Spinal cord (tissue), 10 donors: ENCODE data around the gene FAM72D. TPM values are rescaled to one million over a fixed set of nuclear protein-coding genes. Genes with fewer than 3 reads are reported as not detected.
A peak's percentile ranks its signal among the peaks of the same experiment; 100 is the strongest.
"Not testable (repeated sequence)": the region's sequence is repeated elsewhere in the genome, so short reads cannot be mapped to it uniquely, and the experiment has no call there.

Experiments used
- DNase-seq, 6 donors: peaks; one replicate each; pipeline versions ENCODE4 v3.0.0 to v3.0.0-alpha.2; 2013 to 2015; ENCODE audit warnings: low spot score in 6 of 6, low read depth in 4 of 6
- H3K27ac ChIP-seq: one replicate; pipeline ENCODE4 v1.5.1; 2013; ENCODE audit warnings: low read depth, low read length, control low read depth
- H3K27me3 ChIP-seq: one replicate; pipeline ENCODE4 v1.6.1; 2013; ENCODE audit warnings: low read length; ENCODE audit not compliant: control insufficient read depth, insufficient read depth
- H3K36me3 ChIP-seq: one replicate; pipeline ENCODE4 v1.6.1; 2013; ENCODE audit warnings: low read length; ENCODE audit not compliant: control insufficient read depth, insufficient read depth
- H3K4me1 ChIP-seq: one replicate; pipeline ENCODE4 v1.6.1; 2013; ENCODE audit warnings: low read length; ENCODE audit not compliant: control insufficient read depth, insufficient read depth
- H3K4me3 ChIP-seq: one replicate; pipeline ENCODE4 v1.5.1; 2013; ENCODE audit warnings: low read depth, low read length, control low read depth
- H3K9me3 ChIP-seq: one replicate; pipeline ENCODE4 v1.6.1; 2013; ENCODE audit warnings: low read length; ENCODE audit not compliant: control insufficient read depth, insufficient read depth
- WGBS: methylation state at CpG from one replicate; pipeline ENCODE4 v1.1.5; 2013; ENCODE audit warnings: missing lambda C conversion rate; ENCODE audit not compliant: insufficient coverage; 5-methylcytosine and 5-hydroxymethylcytosine counted together
- polyA plus RNA-seq, 2 donors: library from polyadenylated mRNA; unstranded; fragments of 120-200 nt; gene quantifications; one replicate each; pipeline ENCODE4 v1.2.1, GENCODE V29; 2013; ENCODE audit not compliant: insufficient read length in 2 of 2
- total RNA-seq, 2 donors: library from RNA; depleted of rRNA in 1 of 2; stranded (reverse); fragments of 120-200 nt in 1 of 2; fragments of >200 nt in 1 of 2; gene quantifications; one replicate each; pipeline versions ENCODE4 v1.2.3 to v1.2.4, GENCODE V29; 2013 to 2014
- donor health status: healthy.

Gene FAM72D
- total and polyA plus RNA-seq, 4 donors: 0.94 to 3.3 (median 2.0) TPM

- H3K36me3 ChIP-seq, H3K27ac ChIP-seq: not testable (repeated sequence)
- WGBS: 61% methylated on average over 2 of the region's 7 CpGs
Observed at GRCh38 chr1:145082483-145083255, 13.1 kb upstream of the FAM72D start.

GRCh38 chr1:145093517-145094149 lies 2.1 kb upstream of the FAM72D start:
- DNase-seq: peak in 2 of 6 donors; percentile 2 to 15

More at GRCh38 chr1:145082483-145083255, 13.1 kb upstream of the FAM72D start:
- H3K27me3 ChIP-seq, H3K9me3 ChIP-seq, H3K4me1 ChIP-seq, H3K4me3 ChIP-seq: not testable (repeated sequence)
- DNase-seq: peak in 1 of 6 donors; percentile 0

GRCh38 chr1:145094655-145095211 lies 1.0 kb upstream of the FAM72D start:
- not testable (repeated sequence) for H3K27me3 ChIP-seq, DNase-seq, H3K4me1 ChIP-seq, H3K36me3 ChIP-seq, H3K9me3 ChIP-seq
- peak overlapping the region; percentile 36 for H3K4me3 ChIP-seq
- peak overlapping the region; percentile 61 for H3K27ac ChIP-seq
- no CpG with 5 or more reads among the region's 46 CpGs for WGBS

More at GRCh38 chr1:145093517-145094149, 2.1 kb upstream of the FAM72D start:
- H3K4me3 ChIP-seq: peak overlapping the region; percentile 27
- H3K27ac ChIP-seq, H3K4me1 ChIP-seq, H3K36me3 ChIP-seq, H3K9me3 ChIP-seq, H3K27me3 ChIP-seq: not testable (repeated sequence)
- WGBS: 0% methylated on average over 5 of the region's 47 CpGs

- not testable (repeated sequence) for H3K4me1 ChIP-seq, H3K9me3 ChIP-seq, H3K27me3 ChIP-seq, DNase-seq, H3K4me3 ChIP-seq, H3K36me3 ChIP-seq, H3K27ac ChIP-seq
- no CpG with 5 or more reads among the region's 1 CpG for WGBS
Observed at GRCh38 chr1:145101725-145102124, 6.0 kb downstream of the FAM72D start.

- H3K27me3 ChIP-seq, H3K4me1 ChIP-seq, DNase-seq, H3K9me3 ChIP-seq, H3K27ac ChIP-seq, H3K36me3 ChIP-seq, H3K4me3 ChIP-seq: not testable (repeated sequence)
- no CpG with 5 or more reads among the region's 2 CpGs for WGBS
Observed at GRCh38 chr1:145103294-145103693, 7.5 kb downstream of the FAM72D start.

- H3K4me1 ChIP-seq, DNase-seq, H3K9me3 ChIP-seq, H3K27me3 ChIP-seq, H3K36me3 ChIP-seq, H3K27ac ChIP-seq, H3K4me3 ChIP-seq: not testable (repeated sequence)
- no CpG with 5 or more reads among the region's 3 CpGs for WGBS
Observed at GRCh38 chr1:145111674-145112073, 15.9 kb downstream of the FAM72D start.

GRCh38 chr1:145112703-145113102 lies 16.9 kb downstream of the FAM72D start:
- not testable (repeated sequence) for H3K4me3 ChIP-seq, H3K4me1 ChIP-seq, H3K27ac ChIP-seq, H3K36me3 ChIP-seq, DNase-seq, H3K27me3 ChIP-seq, H3K9me3 ChIP-seq
- no CpG with 5 or more reads among the region's 3 CpGs for WGBS

GRCh38 chr1:145114560-145115057 lies 18.8 kb downstream of the FAM72D start:
- not testable (repeated sequence) for H3K9me3 ChIP-seq, H3K27me3 ChIP-seq, H3K4me3 ChIP-seq, H3K36me3 ChIP-seq, DNase-seq, H3K27ac ChIP-seq, H3K4me1 ChIP-seq
- WGBS: no CpG with 5 or more reads among the region's 1 CpG

GRCh38 chr1:145115587-145116493 lies 20.1 kb downstream of the FAM72D start:
- not testable (repeated sequence) for H3K36me3 ChIP-seq, H3K27me3 ChIP-seq, H3K27ac ChIP-seq, H3K4me1 ChIP-seq, H3K4me3 ChIP-seq, DNase-seq, H3K9me3 ChIP-seq
- no CpG with 5 or more reads among the region's 6 CpGs for WGBS
